ENCODE data around the gene CNIH1. TPM values are rescaled to one million over a fixed set of nuclear protein-coding genes. Genes with fewer than 3 reads are reported as not detected.
A peak's percentile ranks its signal among the peaks of the same experiment; 100 is the strongest.
"Not testable (repeated sequence)": the region's sequence is repeated elsewhere in the genome, so short reads cannot be mapped to it uniquely, and the experiment has no call there.

The CNIH1 gene
- total and polyA plus RNA-seq, 8 donors: 10.8 to 43.5 (median 34.7) TPM

GRCh38 chr14:54394596-54394995 lies 46.6 kb downstream of the CNIH1 start:
- TF ChIP-seq, protein P1, sequence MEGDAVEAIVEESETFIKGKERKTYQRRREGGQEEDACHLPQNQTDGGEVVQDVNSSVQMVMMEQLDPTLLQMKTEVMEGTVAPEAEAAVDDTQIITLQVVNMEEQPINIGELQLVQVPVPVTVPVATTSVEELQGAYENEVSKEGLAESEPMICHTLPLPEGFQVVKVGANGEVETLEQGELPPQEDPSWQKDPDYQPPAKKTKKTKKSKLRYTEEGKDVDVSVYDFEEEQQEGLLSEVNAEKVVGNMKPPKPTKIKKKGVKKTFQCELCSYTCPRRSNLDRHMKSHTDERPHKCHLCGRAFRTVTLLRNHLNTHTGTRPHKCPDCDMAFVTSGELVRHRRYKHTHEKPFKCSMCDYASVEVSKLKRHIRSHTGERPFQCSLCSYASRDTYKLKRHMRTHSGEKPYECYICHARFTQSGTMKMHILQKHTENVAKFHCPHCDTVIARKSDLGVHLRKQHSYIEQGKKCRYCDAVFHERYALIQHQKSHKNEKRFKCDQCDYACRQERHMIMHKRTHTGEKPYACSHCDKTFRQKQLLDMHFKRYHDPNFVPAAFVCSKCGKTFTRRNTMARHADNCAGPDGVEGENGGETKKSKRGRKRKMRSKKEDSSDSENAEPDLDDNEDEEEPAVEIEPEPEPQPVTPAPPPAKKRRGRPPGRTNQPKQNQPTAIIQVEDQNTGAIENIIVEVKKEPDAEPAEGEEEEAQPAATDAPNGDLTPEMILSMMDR (IDR thresholded peaks at IDR 0.05): no peak
- no peaks in the 10 kb centered on the region for H3K27me3 ChIP-seq
- intact Hi-C loops (cut with DNase I): no loop called here
- H3K4me3 ChIP-seq: no peak overlapping the region
- FAIRE-seq: no peak
- 88 to 92% methylated on average over 27 of the region's 27 CpGs for WGBS, 2 donors
- no peaks in the 10 kb centered on the region for H3K36me3 ChIP-seq
- no peak overlapping the region for H3K27ac ChIP-seq
- peak in 1 of 6 donors; percentile 54 for DNase-seq
- no peaks in the 10 kb centered on the region for H3K9me3 ChIP-seq
- ATAC-seq: no peak
- H3K4me1 ChIP-seq: no peaks in the 10 kb centered on the region

GRCh38 chr14:54392986-54393884 lies 47.9 kb downstream of the CNIH1 start:
- intact Hi-C loops (cut with DNase I); FAIRE-seq; H3K9me3 ChIP-seq; ATAC-seq; H3K36me3 ChIP-seq; H3K4me1 ChIP-seq; H3K4me3 ChIP-seq; H3K27me3 ChIP-seq; H3K27ac ChIP-seq: not testable (repeated sequence)
- peak in 1 of 6 donors; percentile 63 for DNase-seq
- WGBS, 2 donors: 90 to 92% methylated on average over 58 to 68 of the region's 68 CpGs

DNA sequence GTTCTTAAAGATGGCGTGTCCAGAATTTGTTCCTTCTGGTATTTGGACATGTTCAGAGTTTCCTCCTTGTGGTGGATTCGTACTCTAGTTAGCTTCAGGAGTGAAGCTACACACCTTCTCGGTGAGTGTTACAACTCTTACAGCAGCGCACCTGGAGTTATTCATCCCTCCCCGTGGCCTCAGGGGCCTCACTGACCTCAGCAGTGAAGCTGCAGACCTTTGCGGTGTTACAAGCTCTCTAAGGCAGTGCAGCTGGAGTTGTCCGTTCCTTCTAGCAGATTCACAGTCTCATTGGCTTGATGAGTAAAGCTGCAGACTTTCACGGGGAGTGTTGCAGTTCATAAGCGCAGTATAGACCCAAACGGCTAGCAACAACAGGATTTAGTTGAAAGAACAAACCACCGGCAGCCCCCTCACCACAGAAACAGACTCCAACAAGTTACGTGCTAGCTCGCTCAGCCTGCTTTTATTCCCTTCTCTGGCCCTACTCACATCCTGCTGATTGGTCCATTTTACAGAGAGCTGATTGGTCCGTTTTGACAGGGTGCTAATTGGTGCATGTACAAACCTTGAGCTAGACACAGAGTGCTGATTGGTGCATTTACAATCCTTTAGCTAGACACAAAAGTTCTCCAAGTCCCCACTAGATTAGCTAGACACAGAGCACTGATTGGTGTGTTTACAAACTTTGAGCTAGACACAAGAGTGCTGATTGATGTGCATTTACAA lies 48.9 kb downstream of the CNIH1 start:
- WGBS, 2 donors: 77 to 82% methylated on average over 14 of the region's 14 CpGs
- DNase-seq (no peak), FAIRE-seq (no peak), ATAC-seq (no peak)
- H3K9me3 ChIP-seq: no peaks in the 10 kb centered on the region
- H3K4me3 ChIP-seq: no peak overlapping the region
- no peaks in the 10 kb centered on the region for H3K4me1 ChIP-seq
- TF ChIP-seq, protein P1 (IDR thresholded peaks at IDR 0.05): no peak
- H3K36me3 ChIP-seq: no peaks in the 10 kb centered on the region
- H3K27ac ChIP-seq: no peak overlapping the region
- no peaks in the 10 kb centered on the region for H3K27me3 ChIP-seq
- intact Hi-C loops (cut with DNase I): no loop called here

GRCh38 chr14:54387328-54387727 lies 53.8 kb downstream of the CNIH1 start:
- TF ChIP-seq, protein P1 (IDR thresholded peaks at IDR 0.05): no peak
- Histone ChIP-seq H3K27me3 (no peaks in the 10 kb centered on the region), H3K9me3 (no peaks in the 10 kb centered on the region), H3K4me1 (no peaks in the 10 kb centered on the region), H3K36me3 (no peaks in the 10 kb centered on the region), H3K4me3 (no peak overlapping the region), H3K27ac (no peak overlapping the region)
- FAIRE-seq: no peak
- WGBS, 2 donors: 68 to 74% methylated on average over 5 of the region's 5 CpGs
- intact Hi-C loops (cut with DNase I): no loop called here
- no peak for DNase-seq
- ATAC-seq: peak in 1 of 4 donors; percentile 22

- intact Hi-C loops (cut with DNase I): no loop called here
- FAIRE-seq (no peak), DNase-seq (no peak), ATAC-seq (no peak)
- Histone ChIP-seq H3K27me3 (no peaks in the 10 kb centered on the region), H3K36me3 (no peaks in the 10 kb centered on the region), H3K4me3 (no peak overlapping the region), H3K9me3 (no peaks in the 10 kb centered on the region), H3K4me1 (no peaks in the 10 kb centered on the region), H3K27ac (no peak overlapping the region)
- 78 to 84% methylated on average over 4 of the region's 4 CpGs for WGBS, 2 donors
- TF ChIP-seq, protein P1 (IDR thresholded peaks at IDR 0.05): no peak
Measured at GRCh38 chr14:54385556-54385955, 55.6 kb downstream of the CNIH1 start.
